Lower leg skin (tissue), 3 donors: Measurements from ENCODE around the gene COX4I2.

Source experiments
- CTCF ChIP-seq, 3 donors: fragments of 450-650 bp; IDR thresholded peaks; one replicate each; pipeline ENCODE4 v1.5.1; 2016; ENCODE audit warnings: antibody characterized with exemption in 3 of 3, mild to moderate bottlenecking in 3 of 3, moderate library complexity in 2 of 3
- POLR2A ChIP-seq, 2 donors: fragments of 450-650 bp; IDR thresholded peaks; one replicate each; pipeline ENCODE4 v1.6.1; 2016 to 2017; ENCODE audit warnings: antibody characterized with exemption in 2 of 2, mild to moderate bottlenecking in 1 of 2, moderate library complexity in 1 of 2

- TF ChIP-seq POLR2A (IDR thresholded peaks at IDR 0.05) (no peak), CTCF (IDR thresholded peaks at IDR 0.05) (no peak)
Observed at GRCh38 chr20:31681128-31681727, 43.5 kb downstream of the COX4I2 start.
